Activated CD4-positive, alpha-beta T cell treated with anti-CD3 and anti-CD28 coated beads, Interleukin-2, amount 50 U/mL, for 24 hours (primary cell): ENCODE data around the gene C2CD3.
"Not testable (repeated sequence)": the region's sequence is repeated elsewhere in the genome, so short reads cannot be mapped to it uniquely, and the experiment has no call there.

Source experiments
- DNase-seq, 2 donors: peaks; one replicate each; pipeline ENCODE4 v3.0.0-alpha.2; 2020; ENCODE audit warnings: low read depth in 1 of 2, low spot score in 1 of 2

The C2CD3 gene

GRCh38 chr11:74070723-74071492, 99.9 kb downstream of the C2CD3 start:
- DNase-seq, result no peak

- DNase-seq, result no peak
Observed at GRCh38 chr11:74069146-74070046, 101.4 kb downstream of the C2CD3 start.

GRCh38 chr11:74066663-74067062, 104.1 kb downstream of the C2CD3 start:
- not testable (repeated sequence) for DNase-seq

- not testable (repeated sequence) for DNase-seq
Observed at GRCh38 chr11:74065534-74065933, 105.3 kb downstream of the C2CD3 start.

- DNase-seq, result not testable (repeated sequence)
Observed at GRCh38 chr11:74063628-74064027, 107.2 kb downstream of the C2CD3 start.

GRCh38 chr11:74061599-74061998, 109.2 kb downstream of the C2CD3 start:
- DNase-seq, result not testable (repeated sequence)

GRCh38 chr11:74057249-74058151, 113.3 kb downstream of the C2CD3 start:
- no peak for DNase-seq

GRCh38 chr11:74055938-74056337, 114.9 kb downstream of the C2CD3 start:
- DNase-seq, result no peak

GRCh38 chr11:74050465-74050864, 120.3 kb downstream of the C2CD3 start:
- DNase-seq, result no peak

GRCh38 chr11:74048993-74049392, 121.8 kb downstream of the C2CD3 start:
- DNase-seq, result no peak

GRCh38 chr11:74044538-74044937, 126.3 kb downstream of the C2CD3 start:
- DNase-seq, result no peak

GRCh38 chr11:74043450-74043849, 127.4 kb downstream of the C2CD3 start:
- DNase-seq, result no peak

GRCh38 chr11:74037309-74037708, 133.5 kb downstream of the C2CD3 start:
- no peak for DNase-seq

- DNase-seq, result no peak
Observed at GRCh38 chr11:74035264-74035663, 135.5 kb downstream of the C2CD3 start.

- no peak for DNase-seq
Observed at GRCh38 chr11:74033046-74033445, 137.8 kb downstream of the C2CD3 start.

GRCh38 chr11:74030723-74031676, 139.8 kb downstream of the C2CD3 start:
- DNase-seq, result no peak

- DNase-seq, result no peak
Observed at GRCh38 chr11:74025467-74026166, 145.2 kb downstream of the C2CD3 start.

- no peak for DNase-seq
Observed at GRCh38 chr11:74024261-74025029, 146.4 kb downstream of the C2CD3 start.

GRCh38 chr11:74023276-74023675, 147.5 kb downstream of the C2CD3 start:
- DNase-seq, result no peak
